Transverse colon (tissue), 4 donors: ENCODE measurements around the gene NLGN2.

Experiments used
- CTCF ChIP-seq, 5 experiments: fragments of 200-600 bp in 3 of 5; fragments of 450-650 bp in 2 of 5; sonication (generic) in 3 of 5; IDR thresholded peaks; 1 replicate in 2 of 5; 2 replicates in 3 of 5; pipeline ENCODE4 v1.5.1; 2016 to 2017; ENCODE audit warnings: antibody characterized with exemption in 5 of 5, inconsistent platforms in 3 of 5, mild to moderate bottlenecking in 2 of 5, moderate library complexity in 1 of 5
- EP300 ChIP-seq: sonication (generic); formaldehyde crosslinking; IDR thresholded peaks from one replicate; pipeline ENCODE4 v1.6.1; 2017; ENCODE audit warnings: antibody characterized with exemption, low read depth
- POLR2A ChIP-seq: fragments of 450-650 bp; IDR thresholded peaks from one replicate; pipeline ENCODE4 v1.6.1; 2016; ENCODE audit warnings: antibody characterized with exemption, mild to moderate bottlenecking, moderate library complexity
- POLR2AphosphoS5 ChIP-seq, 3 donors: sonication (generic); formaldehyde crosslinking; IDR thresholded peaks; one replicate each; pipeline ENCODE4 v1.6.1; 2016; ENCODE audit warnings: antibody characterized with exemption in 3 of 3

- no peak for TF ChIP-seq CTCF (IDR thresholded peaks at IDR 0.05)
- no peak for TF ChIP-seq POLR2AphosphoS5 (IDR thresholded peaks at IDR 0.05)
- no peak for TF ChIP-seq POLR2A
- TF ChIP-seq EP300, result no peak
These were observed 59.1 kb downstream of the NLGN2 start for GRCh38 chr17:7466639-7467341.
